Bronchial epithelial cell (primary cell): ENCODE measurements around the gene KLHDC10. TPM values are rescaled to one million over a fixed set of nuclear protein-coding genes. Genes with fewer than 3 reads are reported as not detected.

ENCODE experiments used
- DNase-seq: peaks from one replicate; pipeline ENCODE4 v3.0.0-alpha.2; 2010; ENCODE audit warnings: low read depth
- FAIRE-seq: peaks from 2 replicates; lab custom pipeline; 2011; peaks lifted over from hg19 to GRCh38; lab: Jason Lieb, UNC
- H3K27me3 ChIP-seq: 2 replicates; pipeline ENCODE4 v1.5.1; 2011; ENCODE audit warnings: low read length; ENCODE audit not compliant: control insufficient read depth, insufficient read depth
- H3K36me3 ChIP-seq: 2 replicates; pipeline ENCODE4 v1.5.1; 2011; ENCODE audit warnings: low read length; ENCODE audit not compliant: control insufficient read depth, insufficient read depth
- H3K4me3 ChIP-seq: 2 replicates; pipeline ENCODE4 v1.5.1; 2011; ENCODE audit warnings: mild to moderate bottlenecking, low read depth, low read length, control low read depth
- CTCF ChIP-seq: IDR thresholded peaks from 2 replicates; pipeline ENCODE4 v1.5.1; 2011; ENCODE audit warnings: mild to moderate bottlenecking, moderate library complexity, low read length, control low read depth, inconsistent platforms; ENCODE audit not compliant: insufficient read depth, severe bottlenecking
- total RNA-seq: library from RNA; depleted of rRNA; stranded (reverse); fragments of >200 nt; gene quantifications from 2 replicates; pipeline ENCODE4 v1.2.1, GENCODE V29; 2014

The KLHDC10 gene
- total RNA-seq, 1 donor from 2014 or later, result 21.3 TPM

DNA sequence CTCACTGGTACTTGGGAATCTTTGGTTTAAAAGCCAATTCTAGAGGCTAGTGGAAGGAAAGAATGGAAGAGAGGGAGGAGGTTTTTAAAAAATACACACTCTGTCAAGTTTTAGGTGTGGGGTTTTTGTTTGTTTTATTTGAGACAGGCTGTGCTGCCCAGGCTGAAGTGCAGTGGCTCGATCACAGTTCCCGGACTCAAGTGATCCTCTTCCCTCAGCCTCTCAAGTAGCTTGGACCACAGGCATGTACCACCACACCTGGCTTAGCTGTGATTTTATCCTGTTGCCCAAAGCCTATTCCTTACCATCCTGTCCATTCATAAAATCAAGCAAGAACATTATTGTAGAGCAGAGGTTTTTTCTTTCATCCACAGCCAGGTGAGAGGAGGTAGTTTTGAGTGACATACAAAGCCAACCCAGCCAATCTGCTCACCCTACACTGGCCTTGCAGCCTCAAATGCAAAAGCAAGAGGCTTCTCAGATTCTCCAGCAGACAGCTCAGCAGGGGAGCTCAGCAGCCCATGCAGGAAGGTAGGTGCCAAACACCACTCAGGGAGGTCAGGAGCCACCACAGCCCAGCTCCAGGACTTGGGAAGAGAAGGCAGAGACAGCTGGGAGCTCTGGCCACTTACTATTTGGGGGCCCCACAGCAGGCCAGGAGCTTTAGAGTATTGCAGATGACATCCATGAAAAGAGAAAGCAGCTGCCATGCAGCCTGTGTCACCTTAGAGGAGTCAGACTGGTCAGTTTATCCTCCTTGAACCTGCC lies 69.0 kb downstream of the KLHDC10 start:
- H3K27me3 ChIP-seq, result no peaks in the 10 kb centered on the region
- peak; percentile 18 for FAIRE-seq
- H3K36me3 ChIP-seq, result peaks cover 2% of the 10 kb centered on the region
- no peak overlapping the region for H3K4me3 ChIP-seq
- TF ChIP-seq CTCF, result no peak
- DNase-seq, result no peak

GRCh38 chr7:130140551-130141160 lies 70.3 kb downstream of the KLHDC10 start:
- DNase-seq (no peak), FAIRE-seq (no peak)
- H3K27me3 ChIP-seq, result no peaks in the 10 kb centered on the region
- peaks cover 2% of the 10 kb centered on the region for H3K36me3 ChIP-seq
- peak overlapping the region; percentile 51 for H3K4me3 ChIP-seq
- no peak for TF ChIP-seq CTCF

- Histone ChIP-seq H3K36me3 (peaks cover 1% of the 10 kb centered on the region), H3K4me3 (peak overlapping the region; percentile 51), H3K27me3 (no peaks in the 10 kb centered on the region)
- DNase-seq, result peak; percentile 32
- no peak for FAIRE-seq
- TF ChIP-seq CTCF, result no peak
Measured at GRCh38 chr7:130141161-130141883, 71.0 kb downstream of the KLHDC10 start.

GRCh38 chr7:130141884-130142653 lies 71.7 kb downstream of the KLHDC10 start:
- no peak for TF ChIP-seq CTCF
- H3K27me3 ChIP-seq, result no peaks in the 10 kb centered on the region
- DNase-seq (no peak), FAIRE-seq (no peak)
- peak overlapping the region; percentile 51 for H3K4me3 ChIP-seq
- H3K36me3 ChIP-seq, result no peaks in the 10 kb centered on the region

DNA sequence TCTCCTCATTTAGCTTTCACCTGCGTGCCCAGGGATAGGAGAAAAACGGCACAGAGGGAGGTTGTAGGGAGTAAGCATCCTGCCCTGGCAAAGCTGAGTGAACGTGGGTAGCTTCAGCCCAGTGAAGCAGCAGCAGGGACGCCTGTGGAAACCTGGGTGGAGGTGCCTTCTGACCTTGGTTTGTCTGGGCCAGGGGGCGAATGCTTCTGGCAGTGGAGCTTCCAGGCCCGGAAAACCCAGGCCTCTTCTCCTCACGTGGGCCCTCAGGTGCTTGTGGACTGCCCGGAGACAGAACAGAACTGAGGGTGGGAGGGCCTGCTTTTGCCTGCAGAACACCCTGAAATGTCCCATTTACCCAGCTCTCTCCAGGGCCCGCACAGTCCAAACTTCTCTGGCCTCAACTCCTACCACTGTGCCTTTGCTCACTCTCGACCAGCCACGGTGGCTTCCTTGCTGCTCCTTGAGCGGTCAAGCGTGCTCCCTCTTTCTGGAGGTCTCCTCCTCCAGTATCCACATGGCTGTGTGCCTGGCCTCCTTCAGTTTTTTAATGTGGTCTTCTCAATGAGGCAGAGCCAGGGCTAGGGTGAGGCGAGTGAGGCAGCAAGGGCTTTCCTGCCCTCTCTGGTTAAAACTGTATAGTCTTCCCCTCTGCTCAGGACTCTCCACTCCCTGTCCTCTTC lies 72.5 kb downstream of the KLHDC10 start:
- DNase-seq, result no peak
- Histone ChIP-seq H3K36me3 (no peaks in the 10 kb centered on the region), H3K27me3 (no peaks in the 10 kb centered on the region), H3K4me3 (no peak overlapping the region)
- no peak for FAIRE-seq
- TF ChIP-seq CTCF, result no peak
